ENCODE measurements around the gene NEK9.

- no peak for TF ChIP-seq CTCF (IDR thresholded peaks at IDR 0.05)
- TF ChIP-seq POLR2A (IDR thresholded peaks at IDR 0.05), result no peak
Observed at GRCh38 chr14:75134644-75135043, 7.8 kb upstream of the NEK9 start.
